Right ventricle myocardium superior (tissue), 1 donor: ENCODE results near the gene STXBP6. TPM values are rescaled to one million over a fixed set of nuclear protein-coding genes. Genes with fewer than 3 reads are reported as not detected.
"Not testable (repeated sequence)": the region's sequence is repeated elsewhere in the genome, so short reads cannot be mapped to it uniquely, and the experiment has no call there.

ENCODE experiments used
- ATAC-seq: fragments of 200-7000 bp; cut with Tn5 transposase; one replicate; pipeline ENCODE4 v1.9.1; 2020; ENCODE audit warnings: mild to moderate bottlenecking; ENCODE audit not compliant: poor library complexity
- DNase-seq: peaks from one replicate; pipeline ENCODE4 v3.0.0-alpha.2; 2020
- intact Hi-C: fragments of 100-400 bp; cut with DNase I; formaldehyde crosslinking; loops from one replicate; pipeline ENCODE4 v1.11.2; 2022
- total RNA-seq: library from RNA; stranded (reverse); fragmentation: NEBNext Ultra II Directional; extraction: Animal tissue kit (Norgen Biotek cat#: 25700); gene quantifications from one replicate; pipeline ENCODE4 v1.2.1, GENCODE V29; 2021
- donor health status: DM: no; HTN: yes; CAD: no; lungs with severe emphysema.

Gene STXBP6
- total RNA-seq, 1 donor from 2014 or later, result 39.8 TPM

GRCh38 chr14:24777678-24778077 is 272.3 kb downstream of the STXBP6 start:
- DNase-seq (no peak), ATAC-seq (no peak)
- intact Hi-C loops, result no loop called here

- DNase-seq (no peak), ATAC-seq (no peak)
- intact Hi-C loops, result no loop called here
Observed at GRCh38 chr14:24775950-24776349, 274.0 kb downstream of the STXBP6 start.

GRCh38 chr14:24774187-24774915 is 275.6 kb downstream of the STXBP6 start:
- intact Hi-C loops, result no loop called here
- peak; percentile 73 for ATAC-seq
- no peak for DNase-seq

GRCh38 chr14:24773564-24773963 is 276.4 kb downstream of the STXBP6 start:
- DNase-seq, intact Hi-C loops, ATAC-seq: not testable (repeated sequence)

GRCh38 chr14:24766434-24766833 is 283.5 kb downstream of the STXBP6 start:
- DNase-seq, result no peak
- intact Hi-C loops, result no loop called here
- ATAC-seq, result no peak

- DNase-seq (no peak), ATAC-seq (no peak)
- intact Hi-C loops, result no loop called here
Observed at GRCh38 chr14:24761141-24761540, 288.8 kb downstream of the STXBP6 start.
